CD1c-positive myeloid dendritic cell (primary cell): ENCODE results near the gene TSC22D1.

Experiments
- DNase-seq: peaks from one replicate; pipeline ENCODE4 v3.0.0-alpha.2; 2016; ENCODE audit errors: extremely low spot score

The TSC22D1 gene

GRCh38 chr13:44453069-44453468 lies 123.1 kb downstream of the TSC22D1 start:
- no peak for DNase-seq

DNA sequence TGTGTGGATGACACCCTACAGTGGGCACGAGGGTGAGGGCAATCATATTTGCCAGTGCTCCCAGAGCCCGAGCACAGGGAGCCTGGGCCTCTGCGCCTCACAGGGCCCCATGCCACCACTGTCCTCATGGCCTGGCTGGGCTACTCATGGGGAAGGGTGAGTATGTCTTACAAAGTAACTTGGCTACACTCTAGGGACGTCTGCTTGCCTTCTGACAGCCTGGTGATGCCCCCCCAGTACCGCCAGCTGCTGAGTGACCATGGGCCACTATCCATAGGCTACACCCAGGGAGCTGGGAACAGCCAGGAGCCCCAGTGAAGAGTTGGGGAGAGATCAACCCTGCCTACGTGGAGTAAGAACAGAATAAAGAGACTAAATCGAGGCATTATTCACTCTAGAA lies 123.7 kb downstream of the TSC22D1 start:
- DNase-seq: no peak

DNA sequence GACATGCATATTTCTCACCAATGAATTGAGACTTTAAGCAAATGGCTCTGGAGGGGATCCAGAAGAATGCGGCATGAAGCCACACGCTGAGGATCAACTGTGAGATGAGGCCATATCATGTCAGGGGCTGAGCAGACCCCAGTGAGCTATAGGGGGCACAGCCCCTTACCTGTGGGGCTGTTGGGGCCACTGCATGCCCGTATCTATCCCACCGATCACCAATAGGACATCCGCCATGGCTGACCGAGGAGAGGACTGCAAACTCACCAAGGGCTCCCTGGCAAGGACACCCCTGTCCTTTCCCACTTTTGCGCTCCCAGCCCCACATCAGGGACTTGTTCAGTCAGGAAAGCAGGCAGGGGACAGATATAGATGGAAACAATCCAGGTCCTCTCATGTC lies 124.5 kb downstream of the TSC22D1 start:
- no peak for DNase-seq

GRCh38 chr13:44451126-44451525 lies 125.0 kb downstream of the TSC22D1 start:
- DNase-seq: no peak

- DNase-seq: no peak
These were observed 125.9 kb downstream of the TSC22D1 start for GRCh38 chr13:44449999-44450821.

GRCh38 chr13:44448875-44449274 lies 127.3 kb downstream of the TSC22D1 start:
- no peak for DNase-seq

DNA sequence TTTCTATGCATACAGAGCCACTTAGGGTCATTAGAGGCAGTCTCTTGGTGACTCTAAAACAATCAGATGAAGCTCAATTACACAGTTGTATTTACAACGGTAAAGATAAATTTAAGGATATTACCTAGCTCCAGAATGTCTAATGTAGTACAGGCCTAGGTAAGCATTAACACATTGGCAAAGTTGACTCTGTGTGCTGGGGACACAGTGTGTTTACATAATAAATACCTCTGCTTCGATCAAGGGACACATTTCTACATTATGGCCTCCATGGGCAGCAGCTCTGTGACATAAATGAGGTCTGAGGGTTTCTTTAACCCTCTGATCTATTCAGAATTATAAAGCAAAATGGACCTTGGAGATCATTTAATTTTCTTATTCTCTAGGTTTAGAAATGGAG lies 127.8 kb downstream of the TSC22D1 start:
- DNase-seq: no peak

- no peak for DNase-seq
These were observed 128.3 kb downstream of the TSC22D1 start for GRCh38 chr13:44447783-44448321.

DNA sequence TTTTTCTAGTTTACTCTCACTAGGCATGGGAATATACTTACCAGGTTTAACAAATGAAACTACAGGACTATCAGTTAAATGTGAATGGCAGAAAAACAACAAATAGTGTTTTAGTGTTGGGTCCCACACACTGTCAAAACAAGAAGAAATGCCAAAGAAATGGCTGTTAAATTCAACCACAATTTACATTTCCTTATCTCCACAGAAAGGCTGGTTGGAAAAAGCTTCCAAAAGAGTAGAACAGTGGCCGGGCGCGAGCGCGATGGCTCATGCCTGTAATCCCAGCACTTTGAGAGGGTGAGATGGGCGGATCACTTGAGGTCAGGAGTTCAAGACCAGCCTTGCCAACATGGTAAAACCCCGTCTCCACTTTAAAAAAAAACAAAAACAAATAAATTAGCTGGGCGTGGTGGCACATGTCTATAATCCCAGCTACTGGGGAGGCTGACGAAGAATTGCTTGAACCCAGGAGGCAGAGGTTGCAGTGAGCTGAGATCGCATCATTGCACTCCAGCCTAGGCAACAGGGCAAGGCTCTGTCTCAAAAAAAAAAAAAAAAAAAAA lies 136.0 kb downstream of the TSC22D1 start:
- no peak for DNase-seq

- peak; percentile 14 for DNase-seq
These were observed 136.6 kb downstream of the TSC22D1 start for GRCh38 chr13:44439452-44440024.

DNA sequence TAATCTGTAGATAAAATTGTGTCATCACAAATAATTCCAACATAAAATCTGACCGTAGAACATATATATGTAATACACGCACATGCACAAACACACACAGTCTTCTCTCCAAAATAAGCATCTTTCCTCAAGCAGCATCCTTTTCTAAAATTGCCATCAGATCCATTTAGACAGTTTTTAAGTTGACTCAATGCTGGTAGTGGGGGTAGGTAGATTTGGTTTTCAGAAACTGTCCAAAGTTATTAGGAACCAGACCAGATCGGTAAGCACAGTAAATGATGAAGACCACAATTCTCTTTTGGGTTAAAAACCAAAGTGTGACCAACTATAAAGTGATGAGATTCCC lies 137.9 kb downstream of the TSC22D1 start:
- DNase-seq: no peak

- DNase-seq: peak; percentile 80
These were observed 138.5 kb downstream of the TSC22D1 start for GRCh38 chr13:44437356-44438233.

GRCh38 chr13:44436589-44437337 lies 139.4 kb downstream of the TSC22D1 start:
- peak; percentile 45 for DNase-seq

GRCh38 chr13:44435919-44436510 lies 140.1 kb downstream of the TSC22D1 start:
- DNase-seq: no peak

DNA sequence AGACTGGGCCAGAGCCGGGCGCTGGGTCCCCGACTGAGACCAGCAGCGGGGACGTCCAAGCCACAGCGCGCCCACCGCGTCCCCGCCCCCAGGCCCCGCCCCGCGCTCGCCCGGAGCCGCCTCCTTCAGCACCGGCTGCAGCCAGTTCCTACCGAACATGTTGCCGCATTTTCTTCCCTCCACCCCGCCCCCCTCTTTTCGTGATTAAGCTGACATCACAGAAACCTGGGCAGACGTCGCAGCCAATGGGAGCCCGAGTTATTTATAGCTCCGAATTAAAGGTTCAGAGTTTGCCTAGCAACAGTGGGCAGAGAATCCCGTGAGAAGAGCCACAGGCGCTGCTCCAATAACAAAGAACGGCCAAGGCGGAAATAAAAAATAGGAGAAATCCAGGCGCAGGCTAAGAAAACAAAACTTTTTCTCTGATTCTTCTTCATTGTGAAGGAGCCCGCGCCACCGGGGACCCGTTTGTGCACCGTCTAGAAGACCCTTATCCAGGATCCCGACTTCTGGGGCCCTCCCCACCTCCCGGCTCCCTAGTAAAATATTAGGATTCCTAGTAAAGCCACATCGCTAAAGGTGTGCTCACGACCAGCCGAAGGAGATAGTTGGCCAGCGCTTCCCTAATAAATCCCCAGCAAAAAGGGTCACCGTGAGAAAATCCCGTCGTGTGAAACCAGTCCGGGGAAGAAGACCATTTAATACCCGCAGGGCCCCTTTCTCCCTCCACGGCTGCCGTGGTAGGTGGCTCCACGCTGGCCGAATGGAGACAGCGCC lies 140.8 kb downstream of the TSC22D1 start:
- DNase-seq: peak; percentile 89

DNA sequence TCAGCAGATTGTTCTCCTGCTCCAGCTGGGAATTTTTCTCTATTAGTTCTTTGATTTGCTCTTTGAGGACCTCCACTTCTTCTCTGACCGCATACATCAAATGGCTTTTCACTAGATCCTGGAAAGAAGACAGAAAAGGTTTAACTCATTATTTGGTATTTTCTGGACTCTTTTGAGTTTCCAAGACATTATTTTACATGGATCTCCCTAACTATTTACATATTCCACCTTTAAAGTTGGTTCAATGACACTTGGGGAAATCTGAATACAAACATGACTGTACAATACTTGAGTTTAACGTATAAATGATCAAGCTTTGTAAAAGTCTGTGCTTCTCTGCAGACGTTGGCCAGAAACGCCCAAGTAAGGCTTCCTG lies 141.4 kb downstream of the TSC22D1 start:
- no peak for DNase-seq

DNA sequence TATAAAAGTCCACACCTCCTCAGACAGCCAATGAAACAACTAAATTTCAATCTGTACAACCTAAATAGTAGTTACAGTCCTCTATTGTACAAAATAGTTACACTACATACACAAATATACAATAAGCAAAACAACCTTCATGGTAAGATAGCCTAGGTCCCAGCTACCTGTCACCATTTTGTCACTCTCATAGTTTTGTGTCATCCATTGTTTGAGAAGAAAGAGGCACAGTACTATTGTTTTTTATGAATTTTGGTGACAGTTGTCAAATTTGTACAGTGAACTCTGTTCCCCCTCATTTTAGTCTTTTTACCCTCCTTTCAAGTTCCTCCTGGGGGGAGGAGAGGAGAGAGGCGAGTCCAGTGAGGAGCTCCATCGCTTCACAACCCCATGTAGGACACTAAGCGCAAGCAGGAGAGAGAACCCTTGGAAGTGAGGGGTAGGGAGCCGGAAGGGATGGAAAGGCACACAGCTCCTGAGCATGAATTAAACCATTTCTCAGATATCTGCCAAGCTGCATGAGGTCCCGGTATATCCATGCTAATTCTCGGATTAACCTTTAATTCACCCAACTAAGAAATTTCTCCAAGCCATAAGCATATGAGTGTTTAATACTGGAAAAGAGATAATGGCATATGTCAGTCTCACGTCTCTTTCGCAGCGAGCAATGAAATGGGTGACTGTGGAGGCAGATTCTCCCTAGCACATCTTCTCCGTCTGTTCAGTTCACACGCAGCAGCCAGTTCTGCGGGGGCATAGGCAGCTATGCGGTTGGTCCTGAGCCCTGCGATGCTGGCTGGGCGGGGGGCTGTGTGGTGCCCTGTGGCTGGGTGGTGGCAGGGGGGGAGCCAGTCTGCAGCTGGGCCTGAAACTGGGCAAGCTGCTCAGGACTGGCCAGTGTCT lies 142.0 kb downstream of the TSC22D1 start:
- no peak for DNase-seq

DNA sequence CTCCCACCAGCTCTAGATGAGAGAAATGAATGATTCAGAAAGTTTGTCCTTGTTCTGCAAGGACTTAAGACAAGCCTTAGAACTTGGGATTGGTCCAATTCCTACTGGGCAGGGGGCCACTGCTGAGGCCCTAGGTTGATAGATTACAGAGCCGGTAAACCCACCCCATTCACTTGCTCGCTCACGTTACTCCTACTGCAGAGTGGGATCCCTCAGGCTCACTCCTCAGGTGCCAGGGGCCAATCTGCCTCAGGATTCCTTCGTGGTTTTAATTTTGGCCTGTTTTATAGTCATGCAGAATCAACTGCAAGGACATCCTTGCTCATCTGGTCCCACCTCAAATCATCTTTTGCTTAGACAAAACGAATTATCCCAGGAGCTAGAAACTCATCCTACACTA lies 143.5 kb downstream of the TSC22D1 start:
- DNase-seq: no peak

GRCh38 chr13:44431150-44431549 lies 145.0 kb downstream of the TSC22D1 start:
- DNase-seq: no peak
